ENCODE results near the gene RASA1.

Gene RASA1

GRCh38 chr5:87260604-87261192 is 7.0 kb upstream of the RASA1 start:
- Histone ChIP-seq H2BK5ac (ENCODE audit: low read depth, low read length, poor library complexity, severe bottlenecking) (no peak overlapping the region), H3K9me3 (ENCODE audit: control insufficient read depth, low read length) (no peaks in the 10 kb centered on the region)

GRCh38 chr5:87263498-87263897 is 4.2 kb upstream of the RASA1 start:
- 53% methylated on average over 3 of the region's 3 CpGs for WGBS
- Histone ChIP-seq H2BK5ac (ENCODE audit: low read depth, low read length, poor library complexity, severe bottlenecking) (no peak overlapping the region), H3K27me3 (ENCODE audit: control insufficient read depth in 1 of 2, insufficient read depth in 1 of 2, low read length in 2 of 2) (no peaks in the 10 kb centered on the region), H2BK120ac (ENCODE audit: low read depth, low read length) (no peak overlapping the region), H3K4me1 (ENCODE audit: control insufficient read depth, insufficient read depth, low read depth, low read length) (no peaks in the 10 kb centered on the region), H2BK12ac (ENCODE audit: low read length in 2 of 2) (no peak overlapping the region), H3K4me2 (ENCODE audit: low read length, poor library complexity, severe bottlenecking) (no peak overlapping the region), H4K8ac (ENCODE audit: low read length) (no peak overlapping the region), H2AK5ac (ENCODE audit: low read length, severe bottlenecking) (no peak overlapping the region), H2BK15ac (ENCODE audit: low read depth, poor library complexity, severe bottlenecking) (no peak overlapping the region), H3K36me3 (ENCODE audit: control insufficient read depth in 1 of 2, insufficient read depth in 2 of 2, low read depth in 1 of 2, low read length in 2 of 2) (no peaks in the 10 kb centered on the region), H3K14ac (ENCODE audit: low read length in 2 of 2) (no peak overlapping the region), H3K9me3 (ENCODE audit: control insufficient read depth, low read length) (no peaks in the 10 kb centered on the region), H3K18ac (ENCODE audit: low read depth in 1 of 2, low read length in 2 of 2) (no peak overlapping the region), H3K9ac (ENCODE audit: low read length) (no peak overlapping the region), H3K79me1 (replicated peaks; ENCODE audit: low read length, poor library complexity, severe bottlenecking) (no peaks in the 10 kb centered on the region), H3K4ac (ENCODE audit: low read depth in 1 of 2, low read length in 2 of 2) (no peak overlapping the region), H3K23ac (ENCODE audit: low read length in 2 of 2) (no peak overlapping the region), H3K27ac (ENCODE audit: low read length, poor library complexity, severe bottlenecking) (no peak overlapping the region), H4K91ac (ENCODE audit: low read length) (no peak overlapping the region), H3K4me3 (ENCODE audit: insufficient read depth in 1 of 2, low read depth in 1 of 2, low read length in 2 of 2) (no peak overlapping the region), H2AFZ (ENCODE audit: low read depth, low read length) (no peak overlapping the region)
- DNase-seq: no peak

More at GRCh38 chr5:87260604-87261192, 7.0 kb upstream of the RASA1 start:
- no peaks in the 10 kb centered on the region for H3K4me1 ChIP-seq (ENCODE audit: control insufficient read depth, insufficient read depth, low read depth, low read length)
- no peak overlapping the region for H3K4ac ChIP-seq (ENCODE audit: low read depth in 1 of 2, low read length in 2 of 2)
- no peak overlapping the region for H3K18ac ChIP-seq (ENCODE audit: low read depth in 1 of 2, low read length in 2 of 2)
- WGBS: 81% methylated on average over 4 of the region's 4 CpGs
- no peaks in the 10 kb centered on the region for H3K79me1 ChIP-seq (replicated peaks; ENCODE audit: low read length, poor library complexity, severe bottlenecking)
- no peak overlapping the region for H3K14ac ChIP-seq (ENCODE audit: low read length in 2 of 2)
- no peak overlapping the region for H2AK5ac ChIP-seq (ENCODE audit: low read length, severe bottlenecking)
- no peaks in the 10 kb centered on the region for H3K27me3 ChIP-seq (ENCODE audit: control insufficient read depth in 1 of 2, insufficient read depth in 1 of 2, low read length in 2 of 2)
- no peak overlapping the region for H2AFZ ChIP-seq (ENCODE audit: low read depth, low read length)
- H2BK12ac ChIP-seq (ENCODE audit: low read length in 2 of 2): no peak overlapping the region
- H3K27ac ChIP-seq (ENCODE audit: low read length, poor library complexity, severe bottlenecking): no peak overlapping the region
- H3K36me3 ChIP-seq (ENCODE audit: control insufficient read depth in 1 of 2, insufficient read depth in 2 of 2, low read depth in 1 of 2, low read length in 2 of 2): no peaks in the 10 kb centered on the region
- DNase-seq: no peak
- H2BK120ac ChIP-seq (ENCODE audit: low read depth, low read length): no peak overlapping the region
- H3K4me3 ChIP-seq (ENCODE audit: insufficient read depth in 1 of 2, low read depth in 1 of 2, low read length in 2 of 2): no peak overlapping the region
- H4K91ac ChIP-seq (ENCODE audit: low read length): no peak overlapping the region
- no peak overlapping the region for H3K23ac ChIP-seq (ENCODE audit: low read length in 2 of 2)
- no peak overlapping the region for H3K9ac ChIP-seq (ENCODE audit: low read length)
- H2BK15ac ChIP-seq (ENCODE audit: low read depth, poor library complexity, severe bottlenecking): no peak overlapping the region
- no peak overlapping the region for H3K4me2 ChIP-seq (ENCODE audit: low read length, poor library complexity, severe bottlenecking)
- no peak overlapping the region for H4K8ac ChIP-seq (ENCODE audit: low read length)

- H2BK120ac ChIP-seq (ENCODE audit: low read depth, low read length): no peak overlapping the region
- no peaks in the 10 kb centered on the region for H3K79me1 ChIP-seq (replicated peaks; ENCODE audit: low read length, poor library complexity, severe bottlenecking)
- H2BK12ac ChIP-seq (ENCODE audit: low read length in 2 of 2): no peak overlapping the region
- H2AFZ ChIP-seq (ENCODE audit: low read depth, low read length): peak overlapping the region; percentile 6
- H3K4me2 ChIP-seq (ENCODE audit: low read length, poor library complexity, severe bottlenecking): peak overlapping the region; percentile 53
- H4K91ac ChIP-seq (ENCODE audit: low read length): peak overlapping the region; percentile 64
- WGBS: 6% methylated on average over 11 of the region's 14 CpGs
- no peaks in the 10 kb centered on the region for H3K9me3 ChIP-seq (ENCODE audit: control insufficient read depth, low read length)
- H3K4me1 ChIP-seq (ENCODE audit: control insufficient read depth, insufficient read depth, low read depth, low read length): peaks cover 4% of the 10 kb centered on the region
- peak overlapping the region; percentile 33 for H3K27ac ChIP-seq (ENCODE audit: low read length, poor library complexity, severe bottlenecking)
- no peak overlapping the region for H2BK5ac ChIP-seq (ENCODE audit: low read depth, low read length, poor library complexity, severe bottlenecking)
- H3K14ac ChIP-seq (ENCODE audit: low read length in 2 of 2): peak overlapping the region in 1 of 2 experiments; percentile 53
- H3K9ac ChIP-seq (ENCODE audit: low read length): peak overlapping the region; percentile 96
- H3K36me3 ChIP-seq (ENCODE audit: control insufficient read depth in 1 of 2, insufficient read depth in 2 of 2, low read depth in 1 of 2, low read length in 2 of 2): peaks cover 0 to 11% of the 10 kb centered on the region in 2 experiments
- H2BK15ac ChIP-seq (ENCODE audit: low read depth, poor library complexity, severe bottlenecking): peak overlapping the region; percentile 82
- H3K4me3 ChIP-seq (ENCODE audit: insufficient read depth in 1 of 2, low read depth in 1 of 2, low read length in 2 of 2): peak overlapping the region; percentile 80 to 99
- peak overlapping the region; percentile 66 to 95 for H3K4ac ChIP-seq (ENCODE audit: low read depth in 1 of 2, low read length in 2 of 2)
- H4K8ac ChIP-seq (ENCODE audit: low read length): peak overlapping the region; percentile 89
- H2AK5ac ChIP-seq (ENCODE audit: low read length, severe bottlenecking): no peak overlapping the region
- peak overlapping the region; percentile 81 to 95 for H3K18ac ChIP-seq (ENCODE audit: low read depth in 1 of 2, low read length in 2 of 2)
- no peak overlapping the region for H3K23ac ChIP-seq (ENCODE audit: low read length in 2 of 2)
- no peaks in the 10 kb centered on the region for H3K27me3 ChIP-seq (ENCODE audit: control insufficient read depth in 1 of 2, insufficient read depth in 1 of 2, low read length in 2 of 2)
- no peak for DNase-seq
Observed at GRCh38 chr5:87266914-87267573, 639 bp upstream of the RASA1 start.

- peak overlapping the region; percentile 96 for H3K9ac ChIP-seq (ENCODE audit: low read length)
- peak overlapping the region; percentile 44 for H2AFZ ChIP-seq (ENCODE audit: low read depth, low read length)
- H3K27me3 ChIP-seq (ENCODE audit: control insufficient read depth in 1 of 2, insufficient read depth in 1 of 2, low read length in 2 of 2): no peaks in the 10 kb centered on the region
- H2BK5ac ChIP-seq (ENCODE audit: low read depth, low read length, poor library complexity, severe bottlenecking): peak overlapping the region; percentile 60
- H3K4me3 ChIP-seq (ENCODE audit: insufficient read depth in 1 of 2, low read depth in 1 of 2, low read length in 2 of 2): peak overlapping the region; percentile 80 to 99
- H3K14ac ChIP-seq (ENCODE audit: low read length in 2 of 2): peak overlapping the region in 1 of 2 experiments; percentile 95
- H2AK5ac ChIP-seq (ENCODE audit: low read length, severe bottlenecking): no peak overlapping the region
- H3K27ac ChIP-seq (ENCODE audit: low read length, poor library complexity, severe bottlenecking): peak overlapping the region; percentile 95
- peak overlapping the region; percentile 68 for H3K4me2 ChIP-seq (ENCODE audit: low read length, poor library complexity, severe bottlenecking)
- H2BK12ac ChIP-seq (ENCODE audit: low read length in 2 of 2): peak overlapping the region; percentile 61 to 71
- H3K18ac ChIP-seq (ENCODE audit: low read depth in 1 of 2, low read length in 2 of 2): peak overlapping the region; percentile 91 to 96
- peaks cover 4% of the 10 kb centered on the region for H3K4me1 ChIP-seq (ENCODE audit: control insufficient read depth, insufficient read depth, low read depth, low read length)
- H2BK120ac ChIP-seq (ENCODE audit: low read depth, low read length): peak overlapping the region; percentile 64
- peak; percentile 82 for DNase-seq
- peak overlapping the region; percentile 62 to 79 for H3K4ac ChIP-seq (ENCODE audit: low read depth in 1 of 2, low read length in 2 of 2)
- peak overlapping the region; percentile 83 for H4K8ac ChIP-seq (ENCODE audit: low read length)
- H3K79me1 ChIP-seq (replicated peaks; ENCODE audit: low read length, poor library complexity, severe bottlenecking): no peaks in the 10 kb centered on the region
- peak overlapping the region; percentile 84 for H2BK15ac ChIP-seq (ENCODE audit: low read depth, poor library complexity, severe bottlenecking)
- peak overlapping the region; percentile 49 to 94 for H3K23ac ChIP-seq (ENCODE audit: low read length in 2 of 2)
- WGBS: 1% methylated on average over 31 of the region's 49 CpGs
- no peaks in the 10 kb centered on the region for H3K9me3 ChIP-seq (ENCODE audit: control insufficient read depth, low read length)
- peaks cover 0 to 11% of the 10 kb centered on the region in 2 experiments for H3K36me3 ChIP-seq (ENCODE audit: control insufficient read depth in 1 of 2, insufficient read depth in 2 of 2, low read depth in 1 of 2, low read length in 2 of 2)
- peak overlapping the region; percentile 87 for H4K91ac ChIP-seq (ENCODE audit: low read length)
Observed at GRCh38 chr5:87268126-87268969, 665 bp downstream of the RASA1 start.

Measured in mesenchymal stem cell (in vitro differentiated cells and primary cell).